HepG2 (cell line): ENCODE measurements around the gene UBXN2A. TPM values are rescaled to one million over a fixed set of nuclear protein-coding genes. Genes with fewer than 3 reads are reported as not detected.

ENCODE experiments used
- ATAC-seq: fragments of 200-7000 bp; cut with Tn5 transposase; 3 replicates; pipeline ENCODE4 v1.9.1; 2020; ENCODE audit warnings: mild to moderate bottlenecking, moderate library complexity
- BruUV-seq: library from RNA; stranded (reverse); fragments of 400-500 nt; replicated peaks from 2 replicates; lab custom pipeline; 2021; lab: Mats Ljungman, UMichigan
- CTCF ChIA-PET: fragments of 300-600 bp; formaldehyde crosslinking; extraction: SDS; loops from one replicate; lab custom pipeline; 2021; ENCODE audit warnings: low total read pairs, inconsistent platforms, low intra/inter-chr PET ratio; lab: Yijun Ruan, JAX
- POLR2A ChIA-PET: fragments of 350-600 bp; sonication (Branson Sonifier 250); formaldehyde crosslinking; loops from one replicate; lab custom pipeline; 2020; ENCODE audit warnings: antibody characterized with exemption, inconsistent platforms; lab: Yijun Ruan, JAX
- DNase-seq: peaks from one replicate; pipeline ENCODE4 v3.0.0-alpha.2; 2015; ENCODE audit warnings: low spot score
- FAIRE-seq: peaks from 3 replicates; lab custom pipeline; 2011; peaks lifted over from hg19 to GRCh38; lab: Jason Lieb, UNC
- H2AFZ ChIP-seq: one replicate; pipeline ENCODE4 v1.6.1; 2011; ENCODE audit warnings: low read length, inconsistent platforms
- H3K27ac ChIP-seq: fragments of 300-600 bp; 3 replicates; pipeline ENCODE4 v1.8.0; 2011; ENCODE audit warnings: mixed run types, mild to moderate bottlenecking, mixed read lengths, low read length, inconsistent platforms; ENCODE audit not compliant: insufficient read depth; ENCODE audit errors: extremely low read length
- H3K27me3 ChIP-seq, 2 experiments: fragments of 200-600 bp in 1 of 2; 2 replicates in 1 of 2; 3 replicates in 1 of 2; pipeline versions ENCODE4 v1.6.0 to v1.8.0; 2011; ENCODE audit warnings: low read length in 2 of 2, mild to moderate bottlenecking in 2 of 2, moderate library complexity in 2 of 2, inconsistent platforms in 1 of 2; ENCODE audit not compliant: insufficient read depth in 2 of 2, control insufficient read depth in 1 of 2
- H3K36me3 ChIP-seq, 2 experiments: fragments of 200-600 bp in 1 of 2; replicated peaks in 1 of 2; 2 replicates in 1 of 2; 3 replicates in 1 of 2; pipeline versions ENCODE4 v1.5.1 to v1.8.0; 2011; ENCODE audit warnings: low read length in 2 of 2, inconsistent platforms in 1 of 2; ENCODE audit not compliant: insufficient read depth in 2 of 2, control insufficient read depth in 1 of 2
- H3K4me1 ChIP-seq: 2 replicates; pipeline ENCODE4 v1.5.1; 2012; ENCODE audit warnings: low read length, inconsistent platforms; ENCODE audit not compliant: insufficient read depth
- H3K4me2 ChIP-seq: 2 replicates; pipeline ENCODE4 v1.6.0; 2011; ENCODE audit warnings: low read depth, low read length, inconsistent platforms
- H3K4me3 ChIP-seq, 3 experiments: fragments of 200-600 bp in 1 of 3; sonication (generic), shearing (Covaris generic) in 1 of 3; replicated peaks in 1 of 3; 2 replicates each; pipeline ENCODE4 v1.5.1; 2011 to 2016; ENCODE audit warnings: low read length in 3 of 3, inconsistent platforms in 2 of 3, low read depth in 2 of 3, mild to moderate bottlenecking in 2 of 3, control low read depth in 1 of 3, mixed read lengths in 1 of 3; ENCODE audit not compliant: insufficient read depth in 1 of 3
- H3K79me2 ChIP-seq: one replicate; pipeline ENCODE4 v1.6.1; 2011; ENCODE audit warnings: low read length, inconsistent platforms; ENCODE audit not compliant: insufficient read depth
- H3K9ac ChIP-seq: 2 replicates; pipeline ENCODE4 v1.6.0; 2011; ENCODE audit warnings: mild to moderate bottlenecking, low read depth, low read length, inconsistent platforms; ENCODE audit not compliant: insufficient read depth
- H3K9me3 ChIP-seq: 2 replicates; pipeline ENCODE4 v1.5.1; 2012; ENCODE audit warnings: mild to moderate bottlenecking, low read length
- H4K20me1 ChIP-seq: 2 replicates; pipeline ENCODE4 v1.6.0; 2011; ENCODE audit warnings: inconsistent platforms, mild to moderate bottlenecking, low read length, moderate library complexity; ENCODE audit not compliant: insufficient read depth
- BHLHE40 ChIP-seq: IDR thresholded peaks from 2 replicates; pipeline ENCODE4 v1.6.1; 2011; ENCODE audit warnings: low read length, improper control_type of control experiment
- CHD4 ChIP-seq: fragments of 200-600 bp; sonication (generic); IDR thresholded peaks from 2 replicates; pipeline ENCODE4 v1.7.0; 2017; ENCODE audit warnings: mild to moderate bottlenecking, low read length, borderline replicate concordance
- GABPA ChIP-seq, 2 experiments: IDR thresholded peaks; 2 replicates each; pipeline ENCODE4 v1.6.1; 2011 to 2016; ENCODE audit warnings: low read depth in 2 of 2, low read length in 1 of 2, missing biosample characterization in 1 of 2, missing genetic modification characterization in 1 of 2
- NFIC ChIP-seq: IDR thresholded peaks from 2 replicates; pipeline ENCODE4 v1.6.1; 2012; ENCODE audit warnings: mild to moderate bottlenecking, low read length, inconsistent platforms
- PRDM4 ChIP-seq: sonication (generic); formaldehyde crosslinking; IDR thresholded peaks from 2 replicates; pipeline ENCODE4 v1.9.0; 2021; ENCODE audit warnings: missing genetic modification reagents, borderline replicate concordance
- RFX5 ChIP-seq: IDR thresholded peaks from 2 replicates; pipeline ENCODE4 v1.6.1; 2011; ENCODE audit warnings: low read depth, low read length, improper control_type of control experiment
- ZBTB20 ChIP-seq: sonication (generic); formaldehyde crosslinking; IDR thresholded peaks from 2 replicates; pipeline ENCODE4 v1.8.1; 2023; ENCODE audit warnings: missing genetic modification reagents, low read depth, mild to moderate bottlenecking, borderline replicate concordance
- ZNF20 ChIP-seq: sonication (generic); formaldehyde crosslinking; IDR thresholded peaks from 2 replicates; pipeline ENCODE4 v1.4.0; 2020; ENCODE audit warnings: mild to moderate bottlenecking, moderate library complexity, missing genetic modification reagents
- ZNF318 ChIP-seq: sonication (generic); formaldehyde crosslinking; IDR thresholded peaks from 2 replicates; pipeline ENCODE4 v1.4.0; 2020; ENCODE audit warnings: mild to moderate bottlenecking, missing genetic modification reagents
- ZNF331 ChIP-seq: sonication (generic); formaldehyde crosslinking; IDR thresholded peaks from 2 replicates; pipeline ENCODE4 v1.4.0; 2020; ENCODE audit warnings: missing genetic modification reagents
- ZNF33A ChIP-seq: sonication (generic); formaldehyde crosslinking; IDR thresholded peaks from 2 replicates; pipeline ENCODE4 v1.5.1; 2020; ENCODE audit warnings: missing genetic modification reagents, mild to moderate bottlenecking, moderate library complexity, borderline replicate concordance
- ZZZ3 ChIP-seq: sonication (generic); formaldehyde crosslinking; IDR thresholded peaks from 2 replicates; pipeline ENCODE4 v1.4.0; 2020; ENCODE audit warnings: missing genetic modification reagents, mild to moderate bottlenecking, borderline replicate concordance
- WGBS: methylation state at CpG from one replicate; pipeline ENCODE4 v1.1.6; 2017; ENCODE audit warnings: low lambda C conversion rate; 5-methylcytosine and 5-hydroxymethylcytosine counted together
- in situ Hi-C: cut with HindIII; loops from 2 replicates; pipeline ENCODE4 v1.10.0; 2017; ENCODE audit warnings: low pct_unique_long_range_greater_than_20kb; ENCODE audit not compliant: extremely low pct_ligation_motif_present
- intact Hi-C: fragments of 100-400 bp; cut with micrococcal nuclease; formaldehyde crosslinking; loops from one replicate; pipeline ENCODE4 v1.10.0; 2022; ENCODE audit not compliant: unreplicated experiment
- polyA plus RNA-seq, 8 experiments: library from polyadenylated mRNA; depleted of rRNA in 3 of 8; stranded (reverse) in 7 of 8; unstranded in 1 of 8; fragments of >200 nt; fragmentation: Illumina TruSeq in 4 of 8; extraction: Trizol in 4 of 8; gene quantifications; 2 replicates each; pipeline versions ENCODE4 v1.2.1 to v1.2.3, GENCODE V29; 2011 to 2016; ENCODE audit warnings: low read depth in 4 of 8, missing spikeins in 1 of 8, mixed read lengths in 1 of 8; ENCODE audit not compliant: insufficient read depth in 1 of 8
- total RNA-seq, 5 experiments: library from RNA; depleted of rRNA; stranded (reverse); fragments of >200 nt; fragmentation: Illumina TruSeq; extraction: Trizol; gene quantifications; 2 replicates each; pipeline ENCODE4 v1.2.3, GENCODE V29; 2016; ENCODE audit warnings: low read depth in 1 of 5

UBXN2A gene
- total and polyA plus RNA-seq, 2 of the 13 experiments (the other 11 are each of a cell fraction or from before 2014, with no cell fraction given) = 8.3 to 20.9 TPM

- H3K79me2 ChIP-seq = peaks cover 20% of the 10 kb centered on the region
- no TSS peak for BruUV-seq
- H3K4me3 ChIP-seq = no peak overlapping the region
- peaks cover 15% of the 10 kb centered on the region for H3K4me1 ChIP-seq
- no peak for DNase-seq
- 95% methylated on average over 4 of the region's 4 CpGs for WGBS
- no peak for ATAC-seq
- ChIA-PET CTCF (no interaction called here), POLR2A (no interaction called here)
- no peak overlapping the region for H3K9ac ChIP-seq
- intact Hi-C loops = no loop called here
- in situ Hi-C loops = no loop called here
- no peaks in the 10 kb centered on the region for H4K20me1 ChIP-seq
- H2AFZ ChIP-seq = no peak overlapping the region
- no peak for FAIRE-seq
- no peaks in the 10 kb centered on the region for H3K27me3 ChIP-seq
- no peak overlapping the region for H3K27ac ChIP-seq
- no peak overlapping the region for H3K4me2 ChIP-seq
- no peaks in the 10 kb centered on the region for H3K9me3 ChIP-seq
- H3K36me3 ChIP-seq = peaks cover 13 to 33% of the 10 kb centered on the region in 2 experiments
- TF ChIP-seq PRDM4 (no peak), GABPA (IDR thresholded peaks at IDR 0.05; ENCODE audit: low read depth, low read length) (no peak), GABPA (CRISPR knock-in tag; IDR thresholded peaks at IDR 0.05; ENCODE audit: low read depth) (no peak), RFX5 (no peak), CHD4 (no peak), ZBTB20 (CRISPR knock-in tag) (no peak), BHLHE40 (no peak), ZZZ3 (CRISPR knock-in tag) (no peak), ZNF318 (CRISPR knock-in tag) (no peak), ZNF331 (CRISPR knock-in tag) (no peak), ZNF20 (no peak), NFIC (no peak), ZNF33A (no peak)
Observed at GRCh38 chr2:24040511-24040910, 100.2 kb downstream of the UBXN2A start.
